GM12873 (cell line): ENCODE measurements around the gene MAP3K9.

Experiments
- TF ChIP-seq, protein P1 (sequence below): IDR thresholded peaks from 2 replicates; pipeline ENCODE4 v1.5.1; 2012; ENCODE audit warnings: low read depth, mild to moderate bottlenecking, moderate library complexity, low read length, control low read depth; ENCODE audit not compliant: insufficient read depth; ENCODE audit errors: missing control alignments

MAP3K9 gene

DNA sequence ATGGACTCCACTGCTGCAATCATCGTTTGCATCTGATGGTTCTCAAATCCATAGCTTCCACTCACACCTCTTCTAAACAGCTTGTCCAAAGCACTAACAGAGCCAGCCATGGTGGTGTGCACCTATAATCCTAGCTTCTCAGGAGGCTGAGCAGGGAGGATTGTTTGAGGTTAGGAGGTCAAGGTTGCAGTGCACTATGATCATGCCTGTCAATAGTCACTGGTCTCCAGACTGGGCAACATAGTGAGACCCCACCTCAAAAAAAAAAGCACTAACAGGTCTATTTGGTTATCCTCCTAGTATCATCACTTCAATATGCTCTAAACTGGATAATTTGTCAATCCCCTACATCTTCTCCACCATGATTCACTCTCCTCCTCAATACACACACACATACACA lies 104.4 kb downstream of the MAP3K9 start:
- TF ChIP-seq, protein P1, sequence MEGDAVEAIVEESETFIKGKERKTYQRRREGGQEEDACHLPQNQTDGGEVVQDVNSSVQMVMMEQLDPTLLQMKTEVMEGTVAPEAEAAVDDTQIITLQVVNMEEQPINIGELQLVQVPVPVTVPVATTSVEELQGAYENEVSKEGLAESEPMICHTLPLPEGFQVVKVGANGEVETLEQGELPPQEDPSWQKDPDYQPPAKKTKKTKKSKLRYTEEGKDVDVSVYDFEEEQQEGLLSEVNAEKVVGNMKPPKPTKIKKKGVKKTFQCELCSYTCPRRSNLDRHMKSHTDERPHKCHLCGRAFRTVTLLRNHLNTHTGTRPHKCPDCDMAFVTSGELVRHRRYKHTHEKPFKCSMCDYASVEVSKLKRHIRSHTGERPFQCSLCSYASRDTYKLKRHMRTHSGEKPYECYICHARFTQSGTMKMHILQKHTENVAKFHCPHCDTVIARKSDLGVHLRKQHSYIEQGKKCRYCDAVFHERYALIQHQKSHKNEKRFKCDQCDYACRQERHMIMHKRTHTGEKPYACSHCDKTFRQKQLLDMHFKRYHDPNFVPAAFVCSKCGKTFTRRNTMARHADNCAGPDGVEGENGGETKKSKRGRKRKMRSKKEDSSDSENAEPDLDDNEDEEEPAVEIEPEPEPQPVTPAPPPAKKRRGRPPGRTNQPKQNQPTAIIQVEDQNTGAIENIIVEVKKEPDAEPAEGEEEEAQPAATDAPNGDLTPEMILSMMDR, result no peak

DNA sequence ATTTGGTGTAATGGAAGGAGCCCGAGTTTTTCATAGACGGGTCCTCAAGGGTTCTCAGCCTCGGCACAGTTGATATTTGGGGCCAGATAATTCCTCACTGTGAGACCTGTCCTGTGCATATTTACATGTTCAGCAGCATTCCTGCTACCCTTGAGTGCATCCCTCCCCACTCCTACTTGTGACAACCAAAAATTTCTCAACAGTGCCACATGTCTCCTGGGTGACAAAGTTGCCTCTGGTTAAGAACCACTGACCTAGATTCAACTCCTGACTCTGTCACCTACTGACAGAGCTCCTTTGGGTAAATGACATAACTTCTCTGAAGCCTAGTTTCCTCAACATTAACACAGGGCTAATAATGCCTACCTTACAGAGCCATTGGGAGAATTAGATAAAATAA lies 107.2 kb downstream of the MAP3K9 start:
- TF ChIP-seq, protein P1, result no peak

DNA sequence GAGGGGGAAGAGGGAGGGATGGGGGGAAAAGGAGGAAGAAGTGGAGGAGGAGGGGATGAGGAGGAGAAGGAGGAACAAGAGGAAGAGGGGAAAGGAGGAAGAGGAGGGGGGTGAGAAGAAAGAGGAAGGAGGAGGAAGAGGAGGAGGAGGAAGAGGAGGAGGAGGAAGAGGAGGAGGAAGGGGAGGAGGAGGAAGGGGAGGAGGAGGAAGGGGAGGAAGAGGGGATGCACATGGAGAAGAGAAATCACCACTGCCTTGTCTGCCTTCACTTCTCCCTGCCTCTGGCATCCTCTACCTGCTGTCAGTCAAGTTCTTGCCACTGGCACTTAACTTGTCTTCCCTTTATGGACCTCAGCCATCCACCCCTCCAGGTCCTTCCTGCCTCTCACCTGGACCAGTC lies 107.7 kb downstream of the MAP3K9 start:
- TF ChIP-seq, protein P1, result no peak

DNA sequence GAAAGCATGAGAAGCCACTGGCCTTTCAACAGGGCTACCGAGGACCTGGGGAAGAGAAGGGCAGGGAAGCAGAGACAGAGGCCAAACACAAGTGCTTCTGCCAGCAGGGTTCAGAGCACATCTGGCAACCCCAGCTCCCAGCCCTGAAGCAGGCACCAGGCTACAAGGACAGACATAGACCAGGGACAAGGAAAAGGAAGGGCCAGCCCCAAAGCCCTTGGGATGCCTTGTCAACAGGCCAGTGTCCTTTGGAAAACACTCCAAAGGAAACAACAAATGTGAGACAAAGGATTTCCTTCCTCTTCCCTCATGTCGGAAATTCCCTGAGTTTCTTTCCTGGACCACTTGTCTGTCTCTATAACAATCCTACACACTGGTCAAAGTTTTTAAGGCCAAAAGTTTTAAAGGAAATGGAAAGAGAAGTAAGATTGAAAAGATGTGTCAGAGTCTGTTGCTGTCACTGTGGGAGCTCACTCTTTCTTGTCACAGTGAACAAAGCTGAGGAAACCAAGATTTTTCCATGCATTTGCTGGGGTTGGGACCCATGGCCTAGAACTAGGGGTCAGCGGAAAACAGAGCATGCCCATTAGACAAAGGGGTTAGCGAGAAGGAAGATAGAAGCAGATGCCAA lies 108.2 kb downstream of the MAP3K9 start:
- TF ChIP-seq, protein P1, result no peak

DNA sequence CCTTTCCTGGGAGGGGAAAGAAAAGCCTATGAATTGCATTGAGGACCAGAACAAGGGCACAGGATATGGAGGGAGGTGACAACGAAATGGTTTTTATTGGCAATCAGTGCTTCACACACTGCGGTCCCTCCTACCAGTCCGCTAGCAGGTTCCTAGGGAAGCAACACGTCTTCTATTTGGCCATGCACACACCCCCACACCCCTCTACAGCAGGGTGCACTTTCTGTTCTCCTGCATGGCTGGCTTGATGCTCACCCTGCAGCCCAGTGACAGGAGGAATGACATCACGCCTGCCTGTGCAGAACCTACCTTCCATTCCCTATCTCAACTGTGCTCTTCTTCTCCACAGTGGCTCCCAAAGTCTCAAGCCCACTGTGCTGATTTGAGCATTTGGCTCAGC lies 109.7 kb downstream of the MAP3K9 start:
- TF ChIP-seq, protein P1, result no peak

DNA sequence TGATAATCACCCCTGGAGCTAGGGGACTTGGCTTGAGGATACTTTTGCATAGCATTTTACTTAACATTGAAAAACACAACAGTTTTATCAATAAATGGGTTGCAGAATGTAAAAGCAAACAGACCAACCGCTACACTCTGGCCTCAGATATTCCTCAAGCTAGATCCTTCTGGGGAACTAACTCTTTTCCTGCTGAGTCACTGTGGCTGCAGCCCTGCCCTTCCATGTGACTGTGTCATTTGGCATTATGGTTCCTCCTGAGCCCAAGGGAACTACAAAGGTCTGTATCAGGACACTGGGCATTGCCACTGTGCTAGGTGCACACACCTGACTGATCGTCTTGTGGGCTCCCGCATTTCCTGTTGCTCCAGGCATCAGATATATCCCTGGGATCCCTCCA lies 111.0 kb downstream of the MAP3K9 start:
- TF ChIP-seq, protein P1, result no peak

DNA sequence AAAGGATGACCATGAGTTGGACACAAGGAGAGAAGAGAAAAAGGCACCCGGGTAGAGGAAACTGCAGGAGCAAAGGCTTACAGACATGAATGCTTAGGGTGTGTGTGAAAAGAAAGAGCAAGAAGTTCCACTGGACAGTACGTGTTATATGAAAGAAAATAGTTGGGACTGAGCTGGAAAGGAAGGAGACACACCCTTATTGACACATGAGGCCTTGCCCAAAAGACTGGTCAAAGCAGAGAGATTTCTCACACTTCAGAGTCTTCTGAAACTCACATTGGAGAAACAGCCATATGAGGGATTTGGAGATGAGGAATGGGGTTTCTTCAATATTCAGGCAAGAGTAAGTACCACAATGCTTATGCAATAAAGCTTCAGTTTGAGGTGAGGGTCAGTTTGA lies 111.6 kb downstream of the MAP3K9 start:
- TF ChIP-seq, protein P1, result no peak
